Endodermal cell (in vitro differentiated cells): ENCODE measurements around the gene NPR1. TPM values are rescaled to one million over a fixed set of nuclear protein-coding genes. Genes with fewer than 3 reads are reported as not detected.
"Not testable (repeated sequence)": the region's sequence is repeated elsewhere in the genome, so short reads cannot be mapped to it uniquely, and the experiment has no call there.

Experiments used
- DNase-seq: peaks from one replicate; pipeline ENCODE4 v3.0.0-alpha.2; 2017
- H3K27ac ChIP-seq: 2 replicates; pipeline ENCODE4 v1.5.1; 2013; ENCODE audit warnings: mild to moderate bottlenecking, low read depth, low read length, moderate library complexity
- H3K27me3 ChIP-seq: 2 replicates; pipeline ENCODE4 v1.6.1; 2013; ENCODE audit warnings: mild to moderate bottlenecking, low read length, moderate library complexity; ENCODE audit not compliant: insufficient read depth, control insufficient read depth, poor library complexity, severe bottlenecking
- H3K36me3 ChIP-seq: 2 replicates; pipeline ENCODE4 v1.7.0; 2013; ENCODE audit warnings: mild to moderate bottlenecking, low read length, moderate library complexity; ENCODE audit not compliant: control insufficient read depth, insufficient read depth
- H3K4me1 ChIP-seq: one replicate; pipeline ENCODE4 v1.7.0; 2013; ENCODE audit warnings: low read length; ENCODE audit not compliant: control insufficient read depth, insufficient read depth
- H3K4me3 ChIP-seq: 2 replicates; pipeline ENCODE4 v1.5.1; 2013; ENCODE audit warnings: mild to moderate bottlenecking, low read length, moderate library complexity
- H3K9ac ChIP-seq: 2 replicates; pipeline ENCODE4 v1.6.1; 2013; ENCODE audit warnings: mild to moderate bottlenecking, low read length, moderate library complexity; ENCODE audit not compliant: poor library complexity, severe bottlenecking; ENCODE audit errors: extremely low read depth
- H3K9me3 ChIP-seq: 2 replicates; pipeline ENCODE4 v1.6.1; 2013; ENCODE audit warnings: mild to moderate bottlenecking, low read length, moderate library complexity; ENCODE audit not compliant: control insufficient read depth
- H3K27ac Mint-ChIP-seq: 2 replicates; pipeline ENCODE4 v1.8.0; 2020; ENCODE audit warnings: mixed read lengths
- H3K27me3 Mint-ChIP-seq: 2 replicates; pipeline ENCODE4 v1.8.0; 2021; ENCODE audit warnings: mild to moderate bottlenecking, mixed read lengths; ENCODE audit not compliant: insufficient read depth
- H3K36me3 Mint-ChIP-seq: 2 replicates; pipeline ENCODE4 v1.8.0; 2020; ENCODE audit warnings: low read depth, mixed read lengths
- H3K4me1 Mint-ChIP-seq: 2 replicates; pipeline ENCODE4 v1.8.0; 2020; ENCODE audit warnings: mixed read lengths
- H3K4me3 Mint-ChIP-seq: 2 replicates; pipeline ENCODE4 v1.8.0; 2020; ENCODE audit warnings: mild to moderate bottlenecking, moderate library complexity, mixed read lengths
- H3K9me3 Mint-ChIP-seq: 2 replicates; pipeline ENCODE4 v1.8.0; 2020; ENCODE audit warnings: mild to moderate bottlenecking, mixed read lengths
- WGBS, 2 experiments: methylation state at CpG; one replicate each; pipeline versions ENCODE4 v1.1.5 to v1.1.7; 2013; ENCODE audit warnings: missing lambda C conversion rate in 2 of 2, mixed read lengths in 1 of 2; ENCODE audit not compliant: insufficient coverage in 1 of 2, insufficient read length in 1 of 2; 5-methylcytosine and 5-hydroxymethylcytosine counted together
- total RNA-seq, 2 donors: library from RNA; stranded (reverse); fragmentation: NEBNext Ultra II Directional in 1 of 2; extraction: Animal tissue kit (Norgen Biotek cat#: 25700) in 1 of 2; gene quantifications; 2 replicates in 1 of 2; 3 replicates in 1 of 2; pipeline ENCODE4 v1.2.1, GENCODE V29; 2021
- TF ChIP-seq, protein P1 (sequence below): fragments of 200-600 bp; sonication (generic); conservative IDR thresholded peaks from 2 replicates; pipeline ENCODE4 v1.5.0; 2021; ENCODE audit warnings: antibody characterized with exemption, mild to moderate bottlenecking

NPR1 gene
- total RNA-seq, 2 donors from 2014 or later = 2.7 to 4.5 TPM

DNA sequence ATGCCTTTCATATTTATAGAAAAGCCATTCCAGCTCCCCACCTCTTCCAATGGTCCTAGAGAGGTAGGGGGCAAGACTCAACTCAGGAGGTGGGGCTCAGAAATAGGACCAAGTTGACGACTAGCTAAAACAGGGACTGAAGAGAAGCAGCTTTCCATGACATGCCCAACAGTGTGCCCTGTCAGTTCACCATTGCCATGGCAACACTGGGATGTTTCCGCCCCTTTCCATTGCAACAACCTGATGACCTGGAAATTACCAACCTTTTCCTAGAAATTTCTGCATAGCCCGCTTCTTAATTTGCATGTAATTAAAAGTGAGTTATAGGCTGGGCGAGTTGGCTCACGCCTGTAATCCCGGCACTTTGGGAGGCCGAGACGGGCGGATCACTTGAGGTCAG is 27.0 kb downstream of the NPR1 start:
- Histone ChIP-seq H3K27me3 (no peaks in the 10 kb centered on the region), H3K9me3 (no peaks in the 10 kb centered on the region), H3K9ac (no peak overlapping the region), H3K27ac (no peak overlapping the region), H3K4me3 (no peak overlapping the region), H3K4me1 (no peaks in the 10 kb centered on the region), H3K36me3 (no peaks in the 10 kb centered on the region)
- Mint-ChIP-seq H3K4me1 (peaks cover 4% of the 10 kb centered on the region), H3K36me3 (no peaks in the 10 kb centered on the region), H3K27me3 (no peaks in the 10 kb centered on the region), H3K9me3 (no peaks in the 10 kb centered on the region), H3K4me3 (no peak overlapping the region), H3K27ac (no peak overlapping the region)
- peak; percentile 58 for DNase-seq
- TF ChIP-seq, protein P1, sequence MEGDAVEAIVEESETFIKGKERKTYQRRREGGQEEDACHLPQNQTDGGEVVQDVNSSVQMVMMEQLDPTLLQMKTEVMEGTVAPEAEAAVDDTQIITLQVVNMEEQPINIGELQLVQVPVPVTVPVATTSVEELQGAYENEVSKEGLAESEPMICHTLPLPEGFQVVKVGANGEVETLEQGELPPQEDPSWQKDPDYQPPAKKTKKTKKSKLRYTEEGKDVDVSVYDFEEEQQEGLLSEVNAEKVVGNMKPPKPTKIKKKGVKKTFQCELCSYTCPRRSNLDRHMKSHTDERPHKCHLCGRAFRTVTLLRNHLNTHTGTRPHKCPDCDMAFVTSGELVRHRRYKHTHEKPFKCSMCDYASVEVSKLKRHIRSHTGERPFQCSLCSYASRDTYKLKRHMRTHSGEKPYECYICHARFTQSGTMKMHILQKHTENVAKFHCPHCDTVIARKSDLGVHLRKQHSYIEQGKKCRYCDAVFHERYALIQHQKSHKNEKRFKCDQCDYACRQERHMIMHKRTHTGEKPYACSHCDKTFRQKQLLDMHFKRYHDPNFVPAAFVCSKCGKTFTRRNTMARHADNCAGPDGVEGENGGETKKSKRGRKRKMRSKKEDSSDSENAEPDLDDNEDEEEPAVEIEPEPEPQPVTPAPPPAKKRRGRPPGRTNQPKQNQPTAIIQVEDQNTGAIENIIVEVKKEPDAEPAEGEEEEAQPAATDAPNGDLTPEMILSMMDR = no peak
- WGBS, 2 experiments = 94 to 95% methylated on average over 8 to 9 of the region's 9 CpGs

DNA sequence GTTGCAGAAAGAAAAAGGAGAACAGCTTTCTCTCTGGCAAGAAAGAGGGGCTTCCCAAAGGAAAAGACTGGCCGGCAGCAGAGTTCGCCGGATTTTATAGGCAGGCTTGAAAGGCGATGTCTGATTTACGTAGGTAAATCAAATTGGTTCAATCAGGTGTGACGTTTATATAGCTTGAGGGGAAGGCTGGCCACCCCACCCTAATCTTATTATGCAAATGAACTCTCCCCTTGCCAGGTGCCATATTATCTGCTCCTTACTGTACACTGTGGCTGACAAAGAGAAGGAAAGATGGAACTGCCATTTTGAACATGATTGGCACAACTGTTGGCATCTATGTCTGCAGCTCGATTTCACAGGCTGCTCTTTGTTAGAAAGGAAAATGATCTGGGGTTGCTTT is 32.5 kb downstream of the NPR1 start:
- Histone ChIP-seq H3K9ac (no peak overlapping the region), H3K27me3 (no peaks in the 10 kb centered on the region), H3K4me3 (no peak overlapping the region), H3K36me3 (no peaks in the 10 kb centered on the region), H3K9me3 (no peaks in the 10 kb centered on the region), H3K27ac (no peak overlapping the region), H3K4me1 (no peaks in the 10 kb centered on the region)
- no peak overlapping the region for H3K27ac Mint-ChIP-seq
- no peaks in the 10 kb centered on the region for H3K27me3 Mint-ChIP-seq
- WGBS, 2 experiments = 84 to 88% methylated on average over 4 to 7 of the region's 7 CpGs
- no peaks in the 10 kb centered on the region for H3K36me3 Mint-ChIP-seq
- H3K9me3 Mint-ChIP-seq = no peaks in the 10 kb centered on the region
- DNase-seq = no peak
- TF ChIP-seq, protein P1 = no peak
- peaks cover 4% of the 10 kb centered on the region for H3K4me1 Mint-ChIP-seq
- no peak overlapping the region for H3K4me3 Mint-ChIP-seq

DNA sequence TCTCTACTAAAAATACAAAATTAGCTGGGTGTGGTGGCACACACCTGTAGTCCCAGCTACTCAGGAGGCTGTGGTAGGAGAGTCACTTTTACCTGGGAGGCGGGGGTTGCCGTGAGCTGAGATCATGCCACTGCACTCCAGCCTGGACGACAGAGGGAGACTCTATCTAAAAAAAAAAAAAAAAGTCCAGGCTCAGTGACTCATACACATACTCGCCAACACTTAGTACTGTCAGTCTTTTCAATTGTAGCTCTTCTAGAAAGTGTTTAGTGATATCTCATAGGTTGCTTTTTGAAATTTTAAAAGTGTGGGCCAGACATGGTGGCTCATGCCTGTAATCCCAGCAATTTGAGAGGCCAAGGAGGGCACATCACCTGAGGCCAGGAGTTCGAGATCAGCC is 37.7 kb downstream of the NPR1 start:
- not testable (repeated sequence) for H3K9me3 ChIP-seq, H3K27ac Mint-ChIP-seq, H3K27ac ChIP-seq, H3K36me3 Mint-ChIP-seq, H3K27me3 ChIP-seq, H3K4me1 Mint-ChIP-seq, H3K4me1 ChIP-seq, DNase-seq, H3K27me3 Mint-ChIP-seq, H3K36me3 ChIP-seq, H3K9ac ChIP-seq, H3K9me3 Mint-ChIP-seq, H3K4me3 ChIP-seq, H3K4me3 Mint-ChIP-seq
- 69 to 90% methylated on average over 3 to 4 of the region's 5 CpGs for WGBS, 2 experiments

DNA sequence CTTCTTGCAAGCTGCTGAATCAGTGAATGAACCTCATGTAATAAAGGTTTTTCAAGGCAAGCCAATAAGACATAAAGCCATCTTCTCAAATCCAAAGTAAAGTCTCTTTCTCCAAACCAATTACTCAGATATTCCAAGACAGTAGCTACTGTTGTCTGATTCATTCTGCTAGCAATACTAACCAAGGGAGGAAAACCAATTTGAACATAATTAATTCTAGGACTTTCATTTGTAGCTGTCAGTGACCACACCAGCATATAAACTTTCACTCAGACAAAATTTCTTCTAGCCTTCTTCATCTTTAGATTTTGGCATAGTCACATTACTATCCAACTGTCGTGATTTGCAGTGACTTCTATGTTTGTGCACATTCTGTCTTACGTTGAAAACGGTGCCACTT is 38.8 kb downstream of the NPR1 start:
- DNase-seq = no peak
- no peaks in the 10 kb centered on the region for H3K27me3 ChIP-seq
- Mint-ChIP-seq H3K9me3 (no peaks in the 10 kb centered on the region), H3K27ac (no peak overlapping the region), H3K4me3 (no peak overlapping the region), H3K4me1 (no peaks in the 10 kb centered on the region), H3K27me3 (no peaks in the 10 kb centered on the region), H3K36me3 (no peaks in the 10 kb centered on the region)
- no peaks in the 10 kb centered on the region for H3K9me3 ChIP-seq
- no peaks in the 10 kb centered on the region for H3K4me1 ChIP-seq
- WGBS, 2 experiments = 90 to 92% methylated on average over 3 of the region's 3 CpGs
- no peak overlapping the region for H3K27ac ChIP-seq
- H3K36me3 ChIP-seq = no peaks in the 10 kb centered on the region
- H3K4me3 ChIP-seq = no peak overlapping the region
- no peak overlapping the region for H3K9ac ChIP-seq
- TF ChIP-seq, protein P1 = no peak
